ENCODE results near the gene RAMACL.

The RAMACL gene

GRCh38 chr6:166595949-166596348, 9.5 kb upstream of the RAMACL start:
- H3K27ac Mint-ChIP-seq = peak overlapping the region; percentile 2
- no peak overlapping the region for H3K4me3 Mint-ChIP-seq
- peaks cover 3% of the 10 kb centered on the region for H3K27me3 Mint-ChIP-seq
- peaks cover 5% of the 10 kb centered on the region for H3K4me1 Mint-ChIP-seq
- ATAC-seq (ENCODE audit: low read depth) = no peak
- DNase-seq (ENCODE audit: low spot score in 2 of 2) = no peak
- H3K36me3 Mint-ChIP-seq = peaks cover 7% of the 10 kb centered on the region
- peaks cover 3% of the 10 kb centered on the region for H3K9me3 Mint-ChIP-seq

GRCh38 chr6:166595061-166595780, 8.7 kb upstream of the RAMACL start:
- Mint-ChIP-seq H3K27ac (no peak overlapping the region), H3K27me3 (peaks cover 3% of the 10 kb centered on the region), H3K4me1 (peaks cover 5% of the 10 kb centered on the region), H3K9me3 (peaks cover 3% of the 10 kb centered on the region), H3K4me3 (no peak overlapping the region), H3K36me3 (peaks cover 7% of the 10 kb centered on the region)
- ATAC-seq (ENCODE audit: low read depth) (no peak), DNase-seq (ENCODE audit: low spot score in 2 of 2) (no peak)

GRCh38 chr6:166592821-166593220, 6.3 kb upstream of the RAMACL start:
- DNase-seq (ENCODE audit: low spot score in 2 of 2) (no peak), ATAC-seq (ENCODE audit: low read depth) (no peak)
- Mint-ChIP-seq H3K9me3 (peaks cover 3% of the 10 kb centered on the region), H3K27ac (no peak overlapping the region), H3K4me1 (peaks cover 28% of the 10 kb centered on the region), H3K36me3 (peaks cover 7% of the 10 kb centered on the region), H3K27me3 (peaks cover 3% of the 10 kb centered on the region), H3K4me3 (no peak overlapping the region)

- DNase-seq (ENCODE audit: low spot score in 2 of 2) (no peak), ATAC-seq (ENCODE audit: low read depth) (no peak)
- Mint-ChIP-seq H3K4me3 (no peak overlapping the region), H3K27ac (no peak overlapping the region), H3K9me3 (peaks cover 3% of the 10 kb centered on the region), H3K4me1 (peaks cover 32% of the 10 kb centered on the region), H3K27me3 (peaks cover 3% of the 10 kb centered on the region), H3K36me3 (peaks cover 6% of the 10 kb centered on the region)
Measured at GRCh38 chr6:166591961-166592520, 5.6 kb upstream of the RAMACL start.

GRCh38 chr6:166591026-166591425, 4.5 kb upstream of the RAMACL start:
- no peak for ATAC-seq (ENCODE audit: low read depth)
- Mint-ChIP-seq H3K27ac (no peak overlapping the region), H3K4me1 (peaks cover 33% of the 10 kb centered on the region), H3K36me3 (peaks cover 1% of the 10 kb centered on the region), H3K4me3 (no peak overlapping the region), H3K27me3 (no peaks in the 10 kb centered on the region), H3K9me3 (no peaks in the 10 kb centered on the region)
- no peak for DNase-seq (ENCODE audit: low spot score in 2 of 2)

GRCh38 chr6:166589786-166590574, 3.5 kb upstream of the RAMACL start:
- Mint-ChIP-seq H3K4me3 (peak overlapping the region; percentile 71), H3K36me3 (no peaks in the 10 kb centered on the region), H3K4me1 (peaks cover 33% of the 10 kb centered on the region), H3K9me3 (no peaks in the 10 kb centered on the region), H3K27ac (peak overlapping the region; percentile 84), H3K27me3 (no peaks in the 10 kb centered on the region)
- no peak for DNase-seq (ENCODE audit: low spot score in 2 of 2)
- no peak for ATAC-seq (ENCODE audit: low read depth)

- DNase-seq (ENCODE audit: low spot score in 2 of 2) = no peak
- no peaks in the 10 kb centered on the region for H3K27me3 Mint-ChIP-seq
- no peaks in the 10 kb centered on the region for H3K36me3 Mint-ChIP-seq
- ATAC-seq (ENCODE audit: low read depth) = no peak
- no peaks in the 10 kb centered on the region for H3K9me3 Mint-ChIP-seq
- peak overlapping the region; percentile 71 for H3K4me3 Mint-ChIP-seq
- H3K27ac Mint-ChIP-seq = peak overlapping the region; percentile 84
- H3K4me1 Mint-ChIP-seq = peaks cover 33% of the 10 kb centered on the region
Measured at GRCh38 chr6:166589337-166589731, 2.9 kb upstream of the RAMACL start.

- no peaks in the 10 kb centered on the region for H3K36me3 Mint-ChIP-seq
- H3K9me3 Mint-ChIP-seq = no peaks in the 10 kb centered on the region
- no peaks in the 10 kb centered on the region for H3K27me3 Mint-ChIP-seq
- peaks cover 33% of the 10 kb centered on the region for H3K4me1 Mint-ChIP-seq
- peak overlapping the region; percentile 71 for H3K4me3 Mint-ChIP-seq
- ATAC-seq (ENCODE audit: low read depth) (no peak), DNase-seq (ENCODE audit: low spot score in 2 of 2) (no peak)
- peak overlapping the region; percentile 84 for H3K27ac Mint-ChIP-seq
Measured at GRCh38 chr6:166588691-166589336, 2.3 kb upstream of the RAMACL start.

- no peaks in the 10 kb centered on the region for H3K9me3 Mint-ChIP-seq
- ATAC-seq (ENCODE audit: low read depth) (peak; percentile 88), DNase-seq (ENCODE audit: low spot score in 2 of 2) (peak; percentile 40 to 54)
- peaks cover under 1% of the 10 kb centered on the region for H3K36me3 Mint-ChIP-seq
- peaks cover 33% of the 10 kb centered on the region for H3K4me1 Mint-ChIP-seq
- peak overlapping the region; percentile 41 for H3K27ac Mint-ChIP-seq
- H3K27me3 Mint-ChIP-seq = no peaks in the 10 kb centered on the region
- H3K4me3 Mint-ChIP-seq = peak overlapping the region; percentile 71
Measured at GRCh38 chr6:166587631-166588413, 1.3 kb upstream of the RAMACL start.

- Mint-ChIP-seq H3K4me3 (no peak overlapping the region), H3K27ac (no peak overlapping the region), H3K9me3 (no peaks in the 10 kb centered on the region), H3K4me1 (peaks cover 30% of the 10 kb centered on the region), H3K27me3 (no peaks in the 10 kb centered on the region), H3K36me3 (peaks cover 1% of the 10 kb centered on the region)
- DNase-seq (ENCODE audit: low spot score in 2 of 2) (no peak), ATAC-seq (ENCODE audit: low read depth) (no peak)
Measured at GRCh38 chr6:166584853-166585429, 1.5 kb downstream of the RAMACL start.

- Mint-ChIP-seq H3K4me3 (no peak overlapping the region), H3K27ac (no peak overlapping the region)
Measured at GRCh38 chr6:166584155-166584554, 2.3 kb downstream of the RAMACL start.

GRCh38 chr6:166583230-166583965, 3.1 kb downstream of the RAMACL start:
- no peaks in the 10 kb centered on the region for H3K9me3 Mint-ChIP-seq
- no peak for ATAC-seq (ENCODE audit: low read depth)
- H3K4me1 Mint-ChIP-seq = peaks cover 15% of the 10 kb centered on the region
- H3K27me3 Mint-ChIP-seq = no peaks in the 10 kb centered on the region
- H3K27ac Mint-ChIP-seq = no peak overlapping the region
- H3K4me3 Mint-ChIP-seq = no peak overlapping the region
- H3K36me3 Mint-ChIP-seq = peaks cover 1% of the 10 kb centered on the region
- DNase-seq (ENCODE audit: low spot score in 2 of 2) = no peak

More at GRCh38 chr6:166584155-166584554, 2.3 kb downstream of the RAMACL start:
- ATAC-seq (ENCODE audit: low read depth) (no peak), DNase-seq (ENCODE audit: low spot score in 2 of 2) (no peak)
- H3K9me3 Mint-ChIP-seq = no peaks in the 10 kb centered on the region
- H3K36me3 Mint-ChIP-seq = peaks cover 1% of the 10 kb centered on the region
- peaks cover 22% of the 10 kb centered on the region for H3K4me1 Mint-ChIP-seq
- H3K27me3 Mint-ChIP-seq = no peaks in the 10 kb centered on the region

Measured in memory B cell (primary cell).